Stromal cell of bone marrow (primary cell): ENCODE measurements around the gene LEMD1.

ENCODE experiments used
- DNase-seq: peaks from one replicate; pipeline ENCODE4 v3.0.0-alpha.2; 2012; ENCODE audit warnings: low read depth

The LEMD1 gene

DNA sequence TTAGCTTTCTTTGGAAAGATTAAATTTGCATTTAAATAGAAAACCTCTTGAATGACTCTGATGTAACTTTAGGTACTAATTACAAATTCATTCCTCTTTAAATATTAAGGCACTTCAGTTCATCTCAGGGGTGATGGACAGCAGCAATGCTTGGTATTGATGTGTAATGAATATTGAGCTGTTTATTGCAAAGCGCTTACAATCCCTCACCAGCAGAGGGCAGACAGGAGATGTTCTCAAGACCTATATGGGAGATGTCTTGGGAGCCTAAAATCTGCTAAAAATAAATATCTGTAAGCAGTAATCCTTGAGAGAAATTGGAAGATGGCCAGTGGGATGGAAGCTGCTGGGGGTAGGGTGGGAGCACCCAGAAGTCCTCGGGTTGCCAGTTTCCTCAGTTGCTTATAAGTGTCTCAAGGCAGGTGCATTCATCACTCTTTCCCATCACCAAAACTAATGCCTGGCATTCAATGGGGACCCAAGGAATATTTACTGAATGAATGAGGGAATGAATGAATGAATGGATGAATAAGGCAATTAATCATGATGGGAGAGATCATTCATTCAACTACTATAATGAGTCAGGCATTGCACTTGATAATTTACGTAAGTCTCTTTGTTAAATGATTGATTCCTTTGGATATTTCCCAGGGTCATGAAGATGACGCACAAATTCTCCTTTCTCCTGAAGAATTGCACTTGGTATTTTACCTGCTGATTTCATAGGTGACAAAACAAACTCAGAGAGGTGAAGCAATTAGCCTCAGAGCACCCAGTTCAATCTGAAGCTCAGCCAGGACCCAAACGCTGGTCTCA lies 67.4 kb downstream of the LEMD1 start:
- peak; percentile 49 for DNase-seq

DNA sequence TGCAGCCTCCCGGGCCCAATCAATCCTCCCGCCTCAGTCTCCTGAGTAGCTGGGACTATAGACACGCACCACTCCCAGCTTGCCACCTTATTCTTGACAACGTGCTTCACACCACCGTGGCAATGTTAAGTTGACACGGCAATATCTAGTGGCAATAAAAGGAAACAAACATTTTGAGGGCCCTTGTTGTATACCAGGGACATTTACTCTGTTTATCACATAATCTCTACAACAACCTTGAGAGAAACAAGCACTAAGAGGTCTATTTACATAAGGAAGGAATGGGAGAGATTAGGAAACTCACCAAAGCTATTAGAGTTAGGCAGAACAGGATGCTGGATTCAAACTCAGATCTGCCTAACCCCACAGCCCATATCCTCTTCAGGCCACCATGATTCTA lies 68.2 kb downstream of the LEMD1 start:
- no peak for DNase-seq

DNA sequence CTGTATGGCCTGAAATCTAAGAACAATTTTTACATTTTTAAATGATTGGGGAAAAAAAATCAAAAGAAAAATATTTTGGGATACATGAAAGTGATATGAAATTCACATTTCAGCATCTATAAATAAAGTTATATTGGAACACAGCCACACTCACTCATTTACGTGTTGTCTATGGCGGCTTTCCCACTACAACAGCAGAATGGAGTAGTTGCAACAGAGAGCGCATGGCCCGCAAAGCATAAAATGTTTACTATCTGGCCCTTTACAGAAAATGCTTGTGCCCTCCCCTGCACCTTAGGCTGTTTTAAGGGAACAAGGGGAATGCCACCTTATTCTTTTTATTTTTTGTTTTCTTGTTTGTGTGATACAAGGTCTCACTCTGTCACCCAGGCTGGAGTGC lies 68.7 kb downstream of the LEMD1 start:
- DNase-seq, result no peak

DNA sequence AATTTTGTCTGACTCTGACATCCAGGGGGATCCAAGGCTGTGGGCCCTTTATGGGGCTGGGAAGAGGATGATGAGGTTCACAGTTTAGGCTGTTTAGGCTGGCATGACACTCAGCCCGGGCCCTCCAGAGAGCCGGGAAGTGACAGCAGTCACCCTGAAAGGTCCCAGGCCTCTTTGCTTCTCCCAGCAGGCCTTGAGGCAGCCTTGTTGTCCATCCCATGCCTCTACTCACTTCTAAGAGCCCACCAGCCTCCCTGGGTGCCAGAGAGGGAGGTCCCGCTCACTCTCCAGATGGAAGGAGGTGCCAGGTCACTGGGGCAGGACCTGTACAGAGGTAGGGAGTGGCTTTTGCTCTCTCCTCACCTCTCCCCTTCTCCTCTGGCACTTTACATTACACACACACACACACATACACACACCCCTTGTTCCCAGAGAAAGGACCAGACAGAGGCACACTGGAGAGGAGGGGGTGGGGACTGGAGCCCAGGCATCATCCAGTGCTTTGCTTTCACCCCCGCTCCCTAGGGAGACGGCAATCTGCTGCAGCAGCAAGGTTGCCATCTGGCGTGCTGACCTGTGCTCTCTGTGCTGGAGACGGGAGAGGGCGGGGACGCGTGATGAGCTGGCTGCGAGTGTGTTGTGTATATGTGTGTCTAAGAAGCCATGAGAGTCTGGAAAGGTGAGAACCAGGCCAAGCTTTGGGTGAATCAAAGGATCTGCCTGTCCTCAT lies 69.7 kb downstream of the LEMD1 start:
- DNase-seq, result no peak

DNA sequence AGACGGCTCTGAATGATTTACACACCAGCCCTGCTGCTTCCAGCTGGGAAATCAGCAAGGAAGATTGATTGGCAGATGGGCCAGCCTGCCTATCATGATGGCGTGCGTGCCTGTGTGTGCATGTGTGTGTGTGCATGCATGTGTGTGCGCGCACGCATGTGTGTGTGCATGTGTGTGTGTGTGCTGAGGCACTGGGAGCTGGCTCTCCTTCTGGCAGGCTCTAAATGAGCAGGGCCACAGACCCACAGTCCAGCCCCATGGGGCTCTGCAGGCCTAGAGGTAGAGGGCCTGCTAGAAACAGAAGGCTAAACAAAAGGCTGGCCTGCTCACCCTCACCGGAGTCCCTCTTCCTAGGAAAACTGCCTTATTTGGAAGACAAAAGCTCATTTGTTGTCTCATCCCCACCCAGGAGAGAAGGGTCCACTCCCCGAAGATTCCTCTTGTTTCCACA lies 71.1 kb downstream of the LEMD1 start:
- no peak for DNase-seq

DNA sequence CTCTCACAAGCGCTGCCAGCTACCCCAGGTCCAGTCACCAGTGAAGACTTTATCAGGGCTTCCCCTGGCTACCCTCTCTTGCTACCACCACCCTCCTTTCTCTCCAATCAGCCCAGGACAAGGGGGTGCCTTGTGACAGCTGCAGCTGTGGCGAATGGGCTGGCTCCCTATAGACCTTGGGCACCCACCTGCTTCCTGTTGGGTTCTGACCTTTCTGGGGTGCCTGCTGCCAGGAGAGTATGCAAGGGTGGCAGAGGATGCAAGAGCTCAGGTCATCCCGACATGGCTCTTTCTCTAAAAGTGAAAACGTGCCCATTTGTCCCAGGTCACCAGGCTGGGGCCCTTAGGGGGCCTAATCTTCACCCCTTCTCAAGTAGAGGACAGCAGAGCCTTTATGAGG lies 71.7 kb downstream of the LEMD1 start:
- DNase-seq, result no peak

DNA sequence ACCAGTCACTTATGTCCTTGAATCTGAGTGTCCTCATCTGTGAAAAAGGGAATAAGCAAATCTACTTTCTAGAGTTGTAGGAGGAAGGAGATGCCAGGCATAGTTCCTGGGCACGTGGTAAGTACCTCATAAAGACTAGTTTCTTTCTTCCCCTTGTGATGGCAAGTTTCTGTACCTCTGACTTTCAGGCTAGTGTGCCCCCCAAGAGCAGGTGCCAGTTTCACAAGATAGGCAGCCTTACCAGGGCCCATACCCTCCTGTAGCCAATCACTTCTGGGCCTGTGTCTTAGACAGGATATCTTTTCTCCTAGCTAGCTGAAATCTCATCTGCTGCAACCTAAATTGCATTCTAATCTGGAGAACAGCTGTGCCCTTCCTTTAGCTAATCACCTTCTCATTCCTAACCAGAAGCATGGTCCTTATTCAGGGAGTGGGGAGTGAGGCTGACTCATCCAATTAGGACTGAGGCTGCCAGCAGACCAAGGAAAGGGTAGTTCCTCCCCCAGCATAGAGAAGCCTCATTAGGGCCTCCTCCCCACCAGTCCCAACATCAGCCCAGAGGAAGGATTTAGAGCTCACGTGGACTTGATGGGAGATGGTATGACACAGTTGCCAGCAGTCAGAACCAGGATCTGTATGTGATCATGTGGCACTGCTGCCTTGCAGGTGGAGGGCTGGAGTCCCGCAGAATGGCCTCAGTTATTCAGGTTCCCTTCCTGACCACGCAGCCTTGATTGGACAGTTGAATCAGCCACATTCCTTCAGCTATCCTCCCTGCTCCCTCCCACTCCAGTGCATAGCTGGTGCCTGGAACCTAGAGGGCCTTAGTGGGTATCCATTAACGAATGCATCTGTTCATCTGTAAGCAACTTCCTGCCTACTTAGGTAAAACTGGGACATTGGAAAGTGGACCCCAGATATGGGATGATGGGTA lies 73.0 kb downstream of the LEMD1 start:
- DNase-seq, result no peak

DNA sequence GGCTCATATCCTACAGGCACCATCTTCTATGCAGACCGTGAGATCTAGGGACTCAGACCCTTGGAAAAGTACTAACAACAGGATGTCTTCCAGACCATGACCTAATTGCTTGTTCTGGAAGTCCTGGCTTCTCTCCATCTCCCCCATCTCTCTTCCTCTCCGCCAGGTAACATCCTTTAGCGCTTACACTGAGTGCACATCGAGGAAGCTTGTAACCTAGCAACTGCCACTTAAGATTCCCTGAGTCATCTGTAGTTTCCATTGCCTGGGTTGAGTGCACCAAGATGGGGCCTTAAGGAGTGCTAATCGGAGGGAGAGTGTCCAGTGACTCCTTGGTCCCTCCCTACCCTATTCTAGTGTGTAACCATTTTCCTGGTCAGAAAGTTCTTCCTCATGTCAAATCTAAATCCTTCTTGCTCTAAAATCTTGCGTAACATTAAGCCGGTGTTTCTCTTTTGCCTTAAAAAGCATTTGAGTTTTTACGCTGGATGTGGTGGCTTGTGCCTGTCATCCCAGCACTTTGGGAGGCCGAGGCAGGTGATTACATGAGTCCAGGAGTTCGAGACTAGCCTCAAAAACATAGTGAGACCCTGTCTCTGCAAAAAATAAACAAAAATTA lies 74.8 kb downstream of the LEMD1 start:
- DNase-seq, result no peak

DNA sequence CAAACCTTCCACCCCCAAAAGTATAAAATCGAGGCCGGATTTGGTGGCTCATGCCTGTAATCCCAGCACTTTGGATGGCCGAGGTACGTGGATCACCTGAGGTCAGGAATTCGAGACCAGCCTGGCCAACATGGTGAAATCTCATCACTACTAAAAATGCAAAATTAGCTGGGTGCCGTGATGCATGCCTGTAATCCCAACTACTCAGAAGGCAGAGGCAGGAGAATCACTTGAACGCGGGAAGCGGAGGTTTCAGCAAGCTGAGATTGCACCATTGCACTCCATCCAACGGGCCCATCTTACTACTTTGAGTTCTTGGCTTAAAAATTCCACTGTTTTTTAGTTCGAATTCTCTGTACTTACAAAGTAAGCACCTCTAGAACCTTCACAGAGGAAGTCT lies 76.1 kb downstream of the LEMD1 start:
- no peak for DNase-seq

DNA sequence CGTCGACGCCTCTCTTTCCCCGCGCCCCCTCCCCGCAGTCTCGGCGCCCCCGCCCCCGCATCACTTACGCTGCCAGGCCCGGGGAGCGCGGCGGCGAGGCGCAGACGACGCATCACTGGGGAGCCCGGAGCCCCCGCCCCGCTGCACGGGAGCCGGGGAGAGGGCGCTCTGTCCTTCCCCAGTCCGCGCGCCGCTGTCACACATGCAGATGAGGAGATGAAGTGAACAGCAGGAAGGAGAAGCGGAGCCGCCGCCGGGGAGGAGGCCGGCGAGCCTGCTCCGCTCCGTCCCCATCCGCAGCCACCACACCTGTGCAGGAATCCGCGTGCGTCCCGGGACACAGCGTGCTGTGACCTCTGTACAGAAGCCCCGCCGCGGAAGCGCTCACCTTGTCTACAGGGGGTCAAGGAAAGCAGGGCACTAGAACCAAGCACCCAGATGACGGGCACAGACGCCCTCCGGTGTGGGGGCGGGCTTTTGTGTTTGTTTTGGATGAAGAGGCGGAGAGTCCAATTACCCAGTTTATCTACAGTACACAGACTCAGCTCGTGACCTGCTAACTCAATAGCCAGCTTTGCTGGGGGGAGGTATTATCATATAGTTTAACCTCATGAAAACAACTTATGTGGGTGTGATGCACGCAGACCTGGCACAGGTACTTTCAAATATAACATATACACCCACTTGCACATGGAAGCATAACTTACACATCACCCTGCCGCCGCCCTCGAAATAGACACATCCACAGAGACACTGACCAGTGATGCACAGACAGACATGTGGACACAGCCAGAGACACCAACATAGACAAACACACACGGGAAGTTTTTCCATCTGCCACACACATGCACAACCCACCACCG lies 77.6 kb downstream of the LEMD1 start:
- DNase-seq, result no peak

DNA sequence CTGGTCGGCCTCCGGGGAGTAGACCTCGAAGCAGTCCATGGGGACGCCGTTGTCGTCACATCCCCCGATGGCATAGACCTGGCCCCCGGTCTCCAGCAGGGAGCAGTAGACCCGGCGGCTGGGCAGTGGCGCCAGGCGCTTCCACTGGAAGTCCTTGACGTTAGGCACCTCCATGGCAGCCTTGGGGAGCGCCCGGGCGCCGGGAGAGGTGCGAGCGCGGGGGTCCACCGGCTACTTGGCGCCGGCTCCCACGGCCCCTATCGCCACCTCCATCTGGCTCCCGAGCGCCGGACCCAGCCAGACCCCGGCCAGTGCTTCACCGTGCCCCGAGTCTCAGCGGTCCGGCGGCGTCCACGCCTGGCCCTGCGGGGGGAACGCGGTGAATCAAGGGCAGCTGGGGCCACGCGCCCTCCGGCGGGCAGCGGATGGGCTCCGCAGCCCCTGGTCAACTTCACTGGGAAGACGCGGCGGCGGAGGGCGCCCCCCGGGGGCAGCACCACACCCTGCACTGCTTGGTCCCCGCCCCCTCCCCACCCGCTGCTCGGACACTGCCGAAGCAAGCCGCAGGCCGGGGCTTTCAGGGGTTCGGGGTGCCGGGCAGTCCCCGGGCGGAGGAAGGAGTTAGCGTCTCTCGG lies 78.3 kb downstream of the LEMD1 start:
- DNase-seq, result no peak

DNA sequence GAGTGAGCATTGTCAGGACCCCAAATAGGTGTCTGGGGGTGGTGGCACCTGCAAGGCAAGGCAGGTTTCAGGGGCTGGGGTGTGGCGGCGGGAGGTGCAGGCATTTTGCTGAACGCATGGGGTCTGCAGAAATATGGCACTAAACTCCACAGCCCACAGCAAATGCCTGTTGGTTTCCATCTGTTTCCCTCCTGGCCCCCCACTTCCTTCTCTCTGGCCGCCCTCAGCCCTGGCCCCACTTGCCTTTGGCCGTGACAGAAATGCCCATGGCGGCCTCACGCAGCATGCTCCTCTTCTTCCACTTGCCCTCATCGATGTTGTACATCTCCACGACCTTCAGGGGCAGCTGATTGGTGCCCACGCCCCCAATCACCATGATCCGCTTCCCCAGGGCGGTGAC lies 78.9 kb downstream of the LEMD1 start:
- DNase-seq, result no peak

DNA sequence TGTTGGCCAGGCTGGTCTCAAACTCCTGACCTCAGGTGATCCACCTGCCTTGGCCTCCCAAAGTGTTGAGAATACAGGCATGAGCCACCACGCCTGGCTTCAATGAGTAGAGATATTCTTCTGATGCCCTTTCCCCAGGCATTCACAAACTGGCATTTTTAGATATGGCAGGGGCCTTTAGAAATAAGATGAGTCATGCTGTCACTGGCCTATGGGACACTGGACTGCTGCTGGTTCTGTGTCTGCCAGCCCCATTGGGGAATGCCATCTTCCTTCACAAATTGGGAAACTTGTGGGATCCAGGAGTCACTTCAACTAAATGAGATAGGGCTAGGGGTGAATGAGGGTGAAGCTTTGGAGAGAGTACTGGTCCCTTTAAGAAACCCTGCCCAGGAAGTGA lies 81.2 kb downstream of the LEMD1 start:
- DNase-seq, result no peak

DNA sequence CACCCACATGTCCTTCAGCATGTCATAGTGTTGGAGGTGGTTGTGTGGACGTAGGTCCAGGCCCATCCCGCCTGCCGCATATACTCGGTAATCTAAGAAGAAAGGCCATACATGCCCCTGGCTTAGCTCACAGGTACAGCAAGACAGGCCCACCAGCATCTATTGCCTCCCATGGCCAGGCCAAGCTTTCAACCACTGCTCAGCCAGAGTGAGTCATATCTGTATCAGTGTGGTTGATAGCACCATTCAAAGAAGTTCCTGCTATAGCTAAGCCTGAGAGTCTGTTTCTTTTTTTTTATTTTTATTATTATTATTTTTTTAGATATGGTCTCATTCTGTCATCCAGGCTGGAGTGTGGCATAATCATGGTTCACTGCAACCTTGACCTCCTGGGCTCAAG lies 82.1 kb downstream of the LEMD1 start:
- DNase-seq, result no peak

DNA sequence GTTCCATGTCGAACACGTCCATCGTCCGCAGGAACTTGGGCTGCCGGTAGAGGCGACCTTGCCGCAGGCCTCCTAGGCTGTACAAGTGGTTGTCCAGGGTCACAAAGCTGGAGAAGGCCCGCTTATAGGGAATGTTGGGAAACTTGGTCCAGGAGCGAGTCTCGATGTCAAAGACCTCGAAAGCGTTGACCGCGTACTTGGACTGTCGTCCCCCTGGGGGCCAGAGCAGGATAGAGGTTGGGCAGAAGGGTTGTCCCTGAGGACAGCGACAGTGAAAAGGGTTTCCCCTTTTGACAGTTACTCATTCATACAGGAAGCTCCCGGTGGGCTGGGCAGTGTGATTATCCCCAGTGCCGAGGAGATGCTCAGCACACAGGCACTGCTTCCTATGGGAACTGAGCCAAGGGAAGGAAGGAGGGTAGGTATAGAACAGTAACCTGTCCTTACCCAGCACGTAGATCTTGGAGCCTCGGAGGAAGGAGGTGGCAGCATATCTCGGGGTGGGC lies 82.6 kb downstream of the LEMD1 start:
- no peak for DNase-seq

DNA sequence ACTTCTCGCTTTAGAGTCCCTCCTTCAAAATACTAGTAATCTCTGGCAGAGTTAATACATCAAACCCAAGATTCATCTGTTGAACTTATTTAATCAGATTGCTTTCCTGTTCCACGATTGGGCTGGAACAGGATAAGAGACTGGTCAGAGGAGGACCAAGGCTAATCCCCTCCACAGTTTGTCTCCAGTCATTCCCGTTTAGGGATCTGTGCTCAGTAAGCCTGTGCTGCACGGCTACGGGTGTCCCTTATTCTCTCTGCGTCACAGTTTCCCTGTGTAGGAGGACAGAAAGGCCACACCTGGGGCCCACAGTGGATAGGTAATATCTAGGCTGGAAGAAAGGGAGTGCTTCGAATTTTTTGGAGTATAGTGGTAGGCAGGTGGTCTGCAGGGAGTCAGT lies 83.8 kb downstream of the LEMD1 start:
- no peak for DNase-seq

DNA sequence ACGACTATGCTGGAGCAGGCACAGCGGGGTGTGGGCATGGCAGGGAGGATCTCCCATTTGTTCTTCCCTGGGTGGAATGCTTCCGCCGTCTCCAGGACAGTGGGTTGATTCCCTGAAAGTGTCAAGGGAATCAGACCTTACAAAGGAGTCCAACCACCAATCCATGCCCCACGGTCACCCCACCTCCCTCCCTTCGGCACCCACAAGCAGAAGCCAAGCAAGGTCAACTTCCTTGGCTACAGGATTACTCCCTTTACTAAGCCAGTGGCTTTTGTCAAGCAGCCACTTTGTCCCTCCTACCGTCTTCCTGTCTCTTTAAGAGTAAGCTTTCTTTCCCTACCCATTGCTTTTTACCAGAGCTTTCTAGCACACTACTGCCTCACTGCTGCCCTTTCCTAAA lies 84.4 kb downstream of the LEMD1 start:
- DNase-seq, result no peak

DNA sequence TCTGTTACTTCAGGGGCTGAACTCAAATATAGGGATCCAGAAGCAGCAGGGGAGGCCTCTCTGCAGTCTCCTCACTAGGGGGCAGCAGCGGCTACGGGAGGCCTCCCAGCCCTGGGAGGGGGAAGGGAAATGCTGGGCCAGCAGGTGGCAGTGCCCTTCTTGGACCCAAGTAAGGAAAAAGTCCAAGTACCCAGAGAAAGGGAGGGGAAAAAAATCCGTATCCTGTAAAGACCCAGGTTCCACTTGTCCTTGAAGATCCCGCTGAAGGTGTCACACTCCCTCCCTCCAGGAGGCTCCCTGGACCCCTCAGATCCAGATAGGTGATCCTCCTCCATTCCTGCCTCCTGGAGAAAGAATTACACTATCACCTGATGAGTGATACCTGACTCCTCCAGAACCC lies 86.2 kb downstream of the LEMD1 start:
- DNase-seq, result peak; percentile 53

DNA sequence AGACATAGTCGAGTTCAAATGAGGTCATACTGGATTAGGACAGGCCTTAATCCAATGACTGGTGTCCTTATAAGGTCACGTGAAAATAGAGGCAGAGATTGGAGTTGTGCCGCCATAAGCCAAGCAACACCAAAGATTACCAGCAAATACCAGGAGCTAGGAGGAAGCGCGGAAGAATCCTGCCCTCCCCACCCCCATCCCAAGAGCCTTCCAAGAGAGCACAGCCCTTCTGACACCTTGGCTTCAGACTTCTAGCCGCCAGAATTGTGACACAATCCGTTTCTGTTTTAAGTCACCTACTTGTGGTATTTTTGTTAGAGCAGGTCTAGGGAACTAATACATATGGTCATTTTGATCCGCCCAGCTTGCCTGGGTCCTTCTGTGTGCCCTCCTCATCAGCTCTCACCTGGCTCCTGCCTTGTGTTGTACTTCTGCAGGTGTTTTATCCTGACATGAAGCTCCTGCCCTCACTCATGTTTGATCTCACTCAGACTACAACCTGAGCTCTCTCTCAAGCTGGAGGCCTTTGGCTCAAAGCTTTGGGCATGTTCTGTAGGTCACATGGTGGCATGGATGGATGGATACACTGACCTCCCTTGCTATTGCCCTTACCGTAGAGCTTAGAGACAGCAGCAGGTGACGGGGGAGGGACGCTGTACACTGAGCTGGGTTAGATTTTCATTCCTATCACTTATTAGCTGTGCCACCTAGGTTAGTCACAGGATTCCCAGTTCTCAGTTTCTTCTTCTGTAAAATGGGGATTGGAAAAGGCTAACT lies 89.7 kb downstream of the LEMD1 start:
- no peak for DNase-seq
